Right lobe of liver (tissue), 4 donors: ENCODE results near the gene PGM2.

Experiments used
- CTCF ChIP-seq, 4 donors: fragments of 200-600 bp in 3 of 4; fragments of 450-650 bp in 1 of 4; IDR thresholded peaks; one replicate each; pipeline versions ENCODE4 v1.5.1 to v1.8.0; 2016 to 2022; ENCODE audit warnings: antibody characterized with exemption in 4 of 4, mild to moderate bottlenecking in 2 of 4
- POLR2A ChIP-seq: fragments of 450-650 bp; IDR thresholded peaks from one replicate; pipeline ENCODE4 v1.6.1; 2017; ENCODE audit warnings: antibody characterized with exemption, mild to moderate bottlenecking
- donor health status: DM: no; HTN: no; CAD: no.
- donor health status: DM: no; HTN: no; CAD: no.
- donor health status: DM: no; HTN: yes; CAD: no.

DNA sequence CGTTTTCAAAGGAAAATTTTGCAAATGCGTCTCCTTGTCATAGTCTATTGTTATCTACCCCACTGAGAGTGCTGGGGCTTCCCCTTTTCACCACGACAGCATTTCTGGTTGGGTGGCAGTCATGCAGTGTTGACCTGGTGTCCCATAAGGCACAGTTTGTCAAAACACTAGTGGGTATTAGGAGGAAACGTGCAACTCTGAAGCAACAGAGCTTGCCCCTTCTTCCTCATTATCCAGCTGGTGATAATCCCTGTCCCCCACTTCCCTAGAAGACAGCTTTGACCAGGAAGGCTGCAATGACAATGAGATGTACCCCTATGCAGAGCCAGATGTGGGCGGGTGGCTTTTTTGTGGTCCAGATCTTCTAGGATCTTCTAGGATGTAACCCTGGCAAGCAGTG lies 66.2 kb downstream of the PGM2 start:
- TF ChIP-seq POLR2A, result no peak
- TF ChIP-seq CTCF (IDR thresholded peaks at IDR 0.05), result no peak
